HG02798 (cell line): Measurements from ENCODE around the gene RASGEF1C.
"Not testable (repeated sequence)": the region's sequence is repeated elsewhere in the genome, so short reads cannot be mapped to it uniquely, and the experiment has no call there.

Experiments used
- ATAC-seq: cut with Tn5 transposase; IDR thresholded peaks from one replicate; pipeline ENCODE4 v1.9.1; 2021; ENCODE audit warnings: mild to moderate bottlenecking; ENCODE audit not compliant: unreplicated experiment, poor library complexity

The RASGEF1C gene

GRCh38 chr5:180090769-180091546 is 118.1 kb downstream of the RASGEF1C start:
- no peak for ATAC-seq

DNA sequence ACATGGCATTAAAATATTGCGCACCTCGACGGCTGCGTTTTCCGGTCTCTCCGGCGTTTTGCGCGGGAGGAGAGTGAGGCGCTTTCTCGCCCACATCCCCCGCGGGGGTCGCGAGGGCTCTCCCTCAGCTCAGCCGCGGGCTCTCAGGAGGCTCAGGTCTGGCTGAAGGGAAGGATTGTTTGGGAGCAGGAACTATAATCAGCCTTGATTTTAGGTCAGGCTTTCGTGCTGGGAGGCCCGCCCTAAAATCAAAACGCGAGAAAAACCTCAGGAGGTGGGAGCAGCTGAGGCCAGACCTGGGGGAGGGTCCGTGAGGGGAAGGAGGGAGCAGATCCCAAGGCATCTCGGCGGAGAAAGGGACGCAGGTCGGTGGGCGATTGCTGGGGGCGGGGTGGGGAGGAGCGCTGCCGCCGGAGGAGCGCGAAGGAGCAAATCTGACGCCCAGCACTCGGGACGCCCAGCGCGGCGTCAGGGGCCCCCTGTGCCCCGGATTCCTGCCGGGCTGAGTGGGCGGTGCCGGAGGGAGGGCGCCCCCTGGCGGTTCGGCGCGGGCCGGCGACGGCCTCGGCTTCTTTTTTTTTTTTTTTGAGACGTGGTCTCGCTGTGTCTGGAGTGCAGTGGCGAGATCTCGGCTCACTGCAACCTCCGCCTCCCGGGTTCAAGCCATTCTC is 118.8 kb downstream of the RASGEF1C start:
- ATAC-seq: no peak

GRCh38 chr5:180089628-180090027 is 119.4 kb downstream of the RASGEF1C start:
- ATAC-seq: not testable (repeated sequence)

DNA sequence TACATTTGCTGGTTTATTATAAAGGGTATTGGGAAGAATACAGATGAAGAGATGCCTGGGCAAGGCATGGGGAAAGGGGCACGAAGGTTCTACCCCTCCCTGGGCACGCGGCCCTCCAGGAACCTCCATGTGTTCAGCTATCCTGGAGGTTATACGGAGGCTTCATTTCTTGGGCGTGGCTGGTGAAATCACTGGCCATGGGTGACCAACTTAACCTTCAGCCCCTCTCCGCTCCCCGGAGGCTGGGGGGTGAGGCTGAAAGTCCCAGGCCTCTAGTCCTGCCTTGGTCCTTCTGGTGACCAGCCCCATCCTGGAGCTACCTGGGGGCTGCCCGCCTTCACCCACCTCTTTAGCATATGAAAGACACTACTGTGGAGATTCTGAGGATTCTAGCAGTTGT is 120.5 kb downstream of the RASGEF1C start:
- no peak for ATAC-seq

DNA sequence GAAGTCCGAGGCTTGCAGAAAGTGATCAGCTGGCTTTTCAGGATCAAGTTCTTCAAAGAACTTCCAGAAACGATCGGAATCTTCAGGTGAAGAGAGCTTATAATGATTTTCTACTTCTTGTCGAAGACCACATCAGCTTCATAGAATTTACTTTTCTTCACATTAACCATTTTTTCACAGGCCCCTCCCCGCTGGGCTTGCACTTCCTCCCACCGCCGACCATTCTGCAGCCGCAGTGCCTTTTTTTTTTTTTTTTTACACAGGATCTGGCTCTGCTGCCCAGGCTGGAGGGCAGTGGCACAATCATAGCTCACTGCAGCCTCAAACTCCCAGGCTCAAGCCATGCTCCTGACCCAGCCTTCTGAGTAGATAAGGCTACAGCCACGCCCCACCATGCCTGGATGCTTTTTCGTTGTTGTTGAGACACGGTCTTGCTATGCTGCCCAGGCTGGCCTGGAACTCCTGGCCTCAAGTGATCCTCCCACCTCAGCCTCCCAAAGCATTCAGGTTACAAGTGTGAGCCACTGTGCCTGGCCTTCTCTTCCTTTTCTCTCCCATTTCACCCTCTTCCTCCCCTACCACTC is 122.1 kb downstream of the RASGEF1C start:
- no peak for ATAC-seq

DNA sequence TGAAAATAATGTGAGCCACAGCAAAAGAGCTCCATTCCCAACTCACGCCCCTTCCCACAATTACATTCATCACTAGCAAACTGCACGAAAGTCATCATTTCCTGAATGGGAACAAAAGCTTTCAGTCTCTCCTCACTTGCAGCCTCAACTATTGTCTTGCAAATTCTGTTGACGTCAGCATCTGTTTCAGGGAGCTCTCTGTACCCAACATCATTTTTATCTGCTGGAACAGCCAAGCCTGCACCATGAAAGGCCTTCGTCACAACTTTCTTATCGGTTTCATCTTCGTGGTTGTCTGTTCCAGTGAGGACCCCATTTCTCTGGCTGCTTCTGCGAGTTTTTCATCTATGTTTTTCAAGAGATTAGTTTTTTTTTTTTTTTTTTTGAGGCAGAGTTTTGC is 123.2 kb downstream of the RASGEF1C start:
- no peak for ATAC-seq

DNA sequence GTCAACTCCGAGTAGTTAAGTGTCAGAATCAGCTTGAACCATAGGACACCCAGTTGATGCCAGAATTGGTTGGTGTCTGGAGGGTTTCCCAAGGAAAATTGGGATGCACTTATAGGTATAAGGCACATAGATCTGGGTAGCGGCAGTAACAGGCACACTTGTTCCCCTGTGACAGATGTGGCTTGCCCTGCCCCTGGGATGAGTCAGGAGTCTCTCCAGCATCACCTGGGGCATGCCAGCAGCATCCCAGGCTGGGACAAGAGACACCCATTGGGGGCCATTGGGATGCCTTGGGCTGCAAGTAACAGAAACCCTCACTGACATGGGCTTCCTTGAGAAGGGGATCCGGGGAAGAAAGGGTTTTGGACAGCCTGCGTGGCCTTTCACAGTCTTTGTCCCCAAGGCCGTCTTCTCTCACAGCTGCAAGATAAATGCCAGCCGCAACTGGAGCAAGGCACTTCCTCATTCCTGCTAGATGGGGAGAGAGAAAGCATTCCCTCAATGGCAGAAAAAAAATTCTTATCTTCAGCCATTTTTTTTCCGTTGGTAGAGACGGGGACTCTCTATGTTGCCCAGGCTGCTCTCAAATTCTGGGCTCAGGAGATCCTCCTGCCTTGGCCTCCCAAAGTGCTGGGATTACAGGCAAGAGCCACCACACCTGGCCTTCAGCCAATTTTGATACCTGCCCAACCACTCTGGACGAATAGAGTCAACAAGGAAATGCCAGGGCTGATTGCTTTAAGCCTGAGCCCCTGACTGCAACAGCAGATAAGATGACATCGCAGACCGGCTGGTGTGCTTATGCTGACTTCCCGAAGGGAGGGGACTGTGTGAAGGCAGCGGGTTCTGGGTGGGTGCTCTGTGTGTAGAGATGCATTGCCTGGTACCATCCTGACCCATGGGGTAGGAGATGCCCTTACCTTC is 124.1 kb downstream of the RASGEF1C start:
- no peak for ATAC-seq

GRCh38 chr5:180083529-180084060 is 125.4 kb downstream of the RASGEF1C start:
- ATAC-seq: no peak

DNA sequence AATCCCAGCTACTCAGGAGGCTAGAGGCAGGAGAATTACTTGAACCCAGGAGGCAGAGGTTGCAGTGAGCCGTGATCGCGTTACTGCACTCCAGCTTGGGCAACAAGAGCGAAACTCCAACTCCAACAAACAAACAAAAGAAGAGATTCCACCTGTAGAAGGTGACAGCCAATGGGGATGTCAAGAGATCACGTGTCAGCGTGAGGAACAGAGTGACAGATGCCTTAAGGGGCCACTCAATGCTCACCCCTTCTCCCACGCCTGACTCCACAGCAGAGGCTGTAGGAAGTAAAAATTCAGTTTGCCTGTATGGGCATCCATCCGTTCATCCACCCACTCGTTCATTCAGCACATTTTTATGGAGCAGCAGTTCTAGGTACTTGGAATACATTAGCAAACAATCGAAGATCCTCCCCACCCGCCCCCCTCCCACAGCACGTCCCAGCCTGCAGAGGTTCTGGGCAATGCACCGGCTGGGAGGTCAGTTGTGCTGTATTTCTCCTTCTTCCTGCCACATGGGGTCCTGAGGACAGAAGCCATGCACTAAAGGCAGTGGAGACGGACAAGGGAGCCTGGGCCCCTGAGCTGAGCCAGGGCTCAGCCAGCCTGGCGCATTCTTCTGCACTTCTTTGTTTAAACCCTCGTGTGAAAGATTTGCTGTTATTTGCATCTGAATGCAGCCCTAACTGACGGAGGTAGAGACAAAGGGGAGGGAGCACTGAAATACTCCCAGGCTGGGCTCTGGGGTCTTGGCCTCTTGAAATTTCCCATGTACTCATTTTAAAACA is 126.2 kb downstream of the RASGEF1C start:
- ATAC-seq: no peak

DNA sequence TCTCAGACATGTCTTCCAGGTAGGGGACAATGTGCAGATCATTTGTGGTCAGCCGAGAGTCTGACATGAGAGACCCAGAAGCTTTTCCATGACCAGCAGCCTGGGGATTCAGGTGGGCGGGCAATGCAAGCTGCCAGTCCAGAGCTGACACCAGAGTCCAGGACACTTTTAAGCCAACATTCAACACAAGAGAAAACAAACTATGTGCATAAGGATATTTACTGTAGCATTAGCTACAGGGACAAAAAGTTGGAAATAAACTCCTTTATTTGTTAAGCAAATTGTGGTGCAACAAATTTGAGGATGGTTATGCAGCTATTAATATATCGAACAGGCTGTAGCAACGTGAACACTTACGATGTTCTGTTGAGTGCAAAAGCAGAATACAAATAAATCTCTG is 127.5 kb downstream of the RASGEF1C start:
- no peak for ATAC-seq

DNA sequence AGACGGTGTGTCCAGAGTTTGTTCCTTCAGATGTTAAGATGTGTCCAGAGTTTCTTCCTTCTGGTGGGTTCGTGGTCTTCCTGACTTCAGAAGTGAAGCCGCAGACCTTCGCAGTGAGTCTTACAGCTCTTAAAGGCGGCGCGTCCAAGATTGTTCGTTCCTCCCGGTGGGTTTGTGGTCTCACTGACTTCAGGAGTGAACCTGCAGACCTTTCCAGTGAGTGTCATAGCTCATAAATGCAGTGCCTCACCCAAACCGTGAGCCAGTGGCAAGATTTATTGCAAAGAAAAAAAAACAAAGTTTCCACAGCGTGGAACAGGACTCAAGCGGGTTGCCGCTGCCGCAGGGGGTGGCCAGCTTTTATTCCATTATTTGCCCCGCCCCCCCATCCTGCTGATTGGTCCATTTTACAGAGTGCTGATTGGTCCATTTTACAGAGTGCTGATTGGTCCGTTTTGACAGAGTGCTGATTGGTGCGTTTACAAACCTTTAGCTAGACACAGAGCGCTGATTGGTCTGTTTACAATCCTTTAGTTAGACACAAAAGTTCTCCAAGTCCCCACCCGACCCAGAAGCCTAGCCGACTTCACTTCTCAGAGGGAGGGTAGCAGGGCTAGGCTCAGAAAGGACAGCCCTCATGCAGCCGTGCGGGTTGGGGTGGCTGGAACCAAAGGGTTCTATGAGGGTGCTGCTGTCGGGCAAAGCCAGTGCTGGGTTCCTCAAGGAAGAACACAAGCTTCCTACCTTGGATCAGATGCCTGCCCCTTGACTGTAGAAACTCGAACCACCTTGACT is 128.3 kb downstream of the RASGEF1C start:
- ATAC-seq: no peak

GRCh38 chr5:180079702-180080466 is 129.1 kb downstream of the RASGEF1C start:
- ATAC-seq: no peak

GRCh38 chr5:180078348-180078747 is 130.7 kb downstream of the RASGEF1C start:
- ATAC-seq: no peak

DNA sequence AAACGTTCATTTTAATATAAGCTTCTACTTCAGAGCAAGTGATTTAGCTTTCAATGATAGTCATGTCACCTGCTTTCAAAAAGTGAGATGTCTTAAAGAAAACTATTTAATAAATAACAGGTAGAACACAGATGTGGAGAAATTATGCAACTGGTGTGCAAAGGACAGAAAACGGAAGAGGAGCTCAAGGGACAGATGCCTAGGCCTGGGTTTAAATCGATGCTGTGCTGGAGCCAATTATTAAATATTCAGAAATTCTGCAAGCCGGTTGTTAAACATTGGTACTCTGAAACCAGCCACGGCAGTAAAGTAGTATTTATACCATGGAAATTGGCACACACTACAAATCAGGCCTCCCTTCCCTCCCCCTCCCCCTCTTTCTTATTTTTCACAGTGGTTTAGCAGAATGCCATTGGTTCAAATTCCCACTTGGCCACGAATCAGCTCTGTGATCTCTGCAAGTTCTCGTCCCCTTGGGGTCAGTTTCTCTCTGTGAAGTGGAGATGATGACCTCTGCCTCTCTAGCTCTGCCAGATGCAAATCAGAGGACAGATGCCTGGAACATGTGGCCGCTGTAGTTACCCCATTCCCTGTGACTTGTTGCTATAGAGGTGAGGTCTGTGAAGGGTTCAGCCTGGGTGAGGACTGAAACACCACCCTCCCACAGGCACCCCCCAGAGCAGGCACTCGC is 131.3 kb downstream of the RASGEF1C start:
- no peak for ATAC-seq

DNA sequence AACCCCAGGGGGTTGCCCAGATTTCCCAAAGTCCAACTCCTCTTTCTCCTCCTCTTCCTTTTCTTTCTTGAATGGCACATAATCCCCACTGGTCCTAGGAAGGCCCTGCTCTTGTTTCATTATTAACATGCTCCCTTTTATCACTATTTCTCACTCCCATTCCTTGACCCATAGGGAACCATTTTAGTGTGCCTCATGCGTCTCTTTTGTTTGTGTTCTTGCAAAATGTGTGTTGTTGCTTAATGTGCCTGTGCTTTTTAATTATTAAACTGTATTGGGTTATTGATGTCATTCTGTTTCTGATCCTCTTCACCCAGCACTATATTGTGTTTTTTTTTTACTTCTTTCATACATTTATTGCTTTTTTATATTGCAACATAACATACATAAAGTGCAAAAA is 133.3 kb downstream of the RASGEF1C start:
- no peak for ATAC-seq

- ATAC-seq: no peak
Observed at GRCh38 chr5:180074462-180074861, 134.5 kb downstream of the RASGEF1C start.

GRCh38 chr5:180072556-180072955 is 136.5 kb downstream of the RASGEF1C start:
- ATAC-seq: no peak

- ATAC-seq: no peak
Observed at GRCh38 chr5:180072256-180072548, 136.8 kb downstream of the RASGEF1C start.
